ENCODE data around the gene LOX. TPM values are rescaled to one million over a fixed set of nuclear protein-coding genes. Genes with fewer than 3 reads are reported as not detected.

The LOX gene
- total RNA-seq, 1 experiment from 2014 or later = 8.7 TPM

DNA sequence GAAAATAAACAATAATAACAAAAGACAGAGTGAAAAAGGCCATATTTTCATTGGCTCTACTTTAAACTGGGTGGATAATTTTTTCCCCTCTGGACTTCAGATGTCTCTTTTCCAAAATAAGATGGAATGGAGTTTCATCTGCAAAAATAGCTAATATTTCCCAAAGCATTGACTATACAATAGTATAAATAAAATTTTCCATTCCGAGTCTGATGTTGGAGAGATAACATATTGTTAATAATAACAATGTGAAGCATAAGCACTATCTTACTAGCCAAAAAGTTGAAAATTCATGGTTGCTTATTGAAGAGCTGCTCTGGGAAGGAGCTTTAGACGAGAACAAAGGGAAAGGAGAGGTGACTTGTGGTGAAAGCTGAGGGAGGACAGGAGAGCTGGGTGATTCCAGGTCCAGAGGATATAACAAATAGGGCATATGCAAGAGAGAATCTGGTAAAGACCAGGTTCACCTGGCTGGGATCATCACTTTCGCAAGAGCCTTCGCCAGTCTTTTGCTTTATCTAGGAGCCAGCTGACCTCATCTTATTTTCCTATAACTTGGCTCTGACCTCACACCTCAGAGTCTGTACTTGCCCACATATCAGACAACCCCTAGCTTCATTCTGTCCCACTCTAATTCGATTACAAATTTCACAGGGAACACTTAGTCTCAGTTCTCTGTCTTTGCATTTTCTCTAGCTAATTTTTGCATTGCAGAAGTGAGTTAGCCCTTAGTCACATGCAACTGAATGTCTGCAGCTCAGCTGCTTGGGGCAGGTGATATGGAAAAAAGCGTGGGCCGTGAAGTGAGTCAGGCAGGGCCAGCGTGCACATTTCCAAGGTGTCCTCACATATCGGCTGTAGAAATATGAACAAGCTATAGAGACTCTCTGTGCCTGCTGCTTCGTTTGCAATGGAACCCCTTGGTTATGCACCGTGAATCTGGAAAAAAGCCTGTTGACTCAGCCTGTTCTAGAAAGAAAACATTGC is 43.7 kb upstream of the LOX start:
- Mint-ChIP-seq H3K4me1 (ENCODE audit: low read depth, unreplicated experiment) (no peaks in the 10 kb centered on the region), H3K27ac (ENCODE audit: unreplicated experiment) (no peak overlapping the region), H3K27me3 (ENCODE audit: unreplicated experiment) (no peaks in the 10 kb centered on the region), H3K4me3 (ENCODE audit: low read depth, unreplicated experiment) (no peak overlapping the region), H3K36me3 (ENCODE audit: insufficient read depth, unreplicated experiment) (no peaks in the 10 kb centered on the region), H3K9me3 (ENCODE audit: low read depth, unreplicated experiment) (no peaks in the 10 kb centered on the region)
- no peak for TF ChIP-seq CTCF (IDR thresholded peaks at IDR 0.05; ENCODE audit: unreplicated experiment)
- DNase-seq = no peak
- CTCF ChIA-PET = no interaction called here
- intact Hi-C loops (cut with micrococcal nuclease; ENCODE audit: unreplicated experiment) = no loop called here
- no TSS peak for BruUV-seq (replicated peaks)

- Mint-ChIP-seq H3K4me3 (ENCODE audit: low read depth, unreplicated experiment) (no peak overlapping the region), H3K4me1 (ENCODE audit: low read depth, unreplicated experiment) (no peaks in the 10 kb centered on the region), H3K27ac (ENCODE audit: unreplicated experiment) (no peak overlapping the region), H3K9me3 (ENCODE audit: low read depth, unreplicated experiment) (no peaks in the 10 kb centered on the region), H3K27me3 (ENCODE audit: unreplicated experiment) (no peaks in the 10 kb centered on the region), H3K36me3 (ENCODE audit: insufficient read depth, unreplicated experiment) (no peaks in the 10 kb centered on the region)
- no peak for DNase-seq
- TF ChIP-seq CTCF (IDR thresholded peaks at IDR 0.05; ENCODE audit: unreplicated experiment) = no peak
- CTCF ChIA-PET = interaction anchor here (0.6 to 1.0 kb wide), 2 partner anchors 8 to 52 kb away, joined by 3 read pairs; partner anchors contain the start of gene ZNF474
- BruUV-seq (replicated peaks) = no TSS peak
- intact Hi-C loops (cut with micrococcal nuclease; ENCODE audit: unreplicated experiment) = no loop called here
Observed at GRCh38 chr5:122120957-122121356, 42.9 kb upstream of the LOX start.

GRCh38 chr5:122120493-122120892 is 42.4 kb upstream of the LOX start:
- no peak overlapping the region for H3K27ac Mint-ChIP-seq (ENCODE audit: unreplicated experiment)
- no peak for DNase-seq
- no peaks in the 10 kb centered on the region for H3K4me1 Mint-ChIP-seq (ENCODE audit: low read depth, unreplicated experiment)
- BruUV-seq (replicated peaks) = no TSS peak
- no peaks in the 10 kb centered on the region for H3K27me3 Mint-ChIP-seq (ENCODE audit: unreplicated experiment)
- no peaks in the 10 kb centered on the region for H3K9me3 Mint-ChIP-seq (ENCODE audit: low read depth, unreplicated experiment)
- no peaks in the 10 kb centered on the region for H3K36me3 Mint-ChIP-seq (ENCODE audit: insufficient read depth, unreplicated experiment)
- H3K4me3 Mint-ChIP-seq (ENCODE audit: low read depth, unreplicated experiment) = no peak overlapping the region
- intact Hi-C loops (cut with micrococcal nuclease; ENCODE audit: unreplicated experiment) = no loop called here
- TF ChIP-seq CTCF (IDR thresholded peaks at IDR 0.05; ENCODE audit: unreplicated experiment) = no peak
- CTCF ChIA-PET = interaction anchor here (0.6 to 1.0 kb wide), 2 partner anchors 9 to 52 kb away, joined by 3 read pairs; partner anchors contain the start of gene ZNF474

DNA sequence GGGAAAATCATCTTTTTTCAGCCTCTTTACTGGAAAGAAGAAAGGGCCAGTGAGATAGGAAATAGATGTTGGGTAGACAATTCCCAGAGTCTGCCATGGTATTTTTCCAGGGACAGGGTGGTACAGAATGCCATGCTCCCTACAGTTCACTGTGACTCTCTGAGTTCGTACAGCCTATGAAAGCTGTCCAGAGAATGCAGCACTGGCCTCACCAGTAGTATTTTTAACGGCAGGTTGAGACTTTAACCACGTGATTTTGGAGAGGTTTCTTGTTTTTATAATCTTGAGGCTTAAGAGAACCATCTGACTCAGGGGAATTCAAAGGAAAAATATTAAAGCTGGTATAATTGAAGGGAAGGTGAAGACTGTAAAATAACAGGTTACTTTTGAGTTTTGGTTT is 41.1 kb upstream of the LOX start:
- H3K9me3 Mint-ChIP-seq (ENCODE audit: low read depth, unreplicated experiment) = no peaks in the 10 kb centered on the region
- no TSS peak for BruUV-seq (replicated peaks)

More for the DNA sequence above, 41.1 kb upstream of the LOX start:
- intact Hi-C loops (cut with micrococcal nuclease; ENCODE audit: unreplicated experiment) = no loop called here
- no peak for DNase-seq
- CTCF ChIA-PET = no interaction called here
- no peaks in the 10 kb centered on the region for H3K36me3 Mint-ChIP-seq (ENCODE audit: insufficient read depth, unreplicated experiment)
- no peak for TF ChIP-seq CTCF (IDR thresholded peaks at IDR 0.05; ENCODE audit: unreplicated experiment)
- H3K27ac Mint-ChIP-seq (ENCODE audit: unreplicated experiment) = no peak overlapping the region
- no peaks in the 10 kb centered on the region for H3K27me3 Mint-ChIP-seq (ENCODE audit: unreplicated experiment)
- H3K4me1 Mint-ChIP-seq (ENCODE audit: low read depth, unreplicated experiment) = no peaks in the 10 kb centered on the region
- no peak overlapping the region for H3K4me3 Mint-ChIP-seq (ENCODE audit: low read depth, unreplicated experiment)

All from Calu3 (cell line).